Left hindlimb (tissue), 1 donor: ENCODE measurements around the gene GTPBP6.
"Not testable (repeated sequence)": the region's sequence is repeated elsewhere in the genome, so short reads cannot be mapped to it uniquely, and the experiment has no call there.

ENCODE experiments used
- DNase-seq: peaks from one replicate; pipeline ENCODE4 v3.0.0-alpha.2; 2018

The GTPBP6 gene

GRCh38 chrX:334331-334891 lies 15.8 kb upstream of the GTPBP6 start:
- DNase-seq, result no peak

GRCh38 chrX:333611-334311 lies 15.2 kb upstream of the GTPBP6 start:
- DNase-seq, result no peak

- no peak for DNase-seq
Measured at GRCh38 chrX:332916-333610, 14.5 kb upstream of the GTPBP6 start.

GRCh38 chrX:332496-332860 lies 13.9 kb upstream of the GTPBP6 start:
- no peak for DNase-seq

GRCh38 chrX:331825-332495 lies 13.4 kb upstream of the GTPBP6 start:
- DNase-seq, result no peak

GRCh38 chrX:331151-331824 lies 12.7 kb upstream of the GTPBP6 start:
- no peak for DNase-seq

DNA sequence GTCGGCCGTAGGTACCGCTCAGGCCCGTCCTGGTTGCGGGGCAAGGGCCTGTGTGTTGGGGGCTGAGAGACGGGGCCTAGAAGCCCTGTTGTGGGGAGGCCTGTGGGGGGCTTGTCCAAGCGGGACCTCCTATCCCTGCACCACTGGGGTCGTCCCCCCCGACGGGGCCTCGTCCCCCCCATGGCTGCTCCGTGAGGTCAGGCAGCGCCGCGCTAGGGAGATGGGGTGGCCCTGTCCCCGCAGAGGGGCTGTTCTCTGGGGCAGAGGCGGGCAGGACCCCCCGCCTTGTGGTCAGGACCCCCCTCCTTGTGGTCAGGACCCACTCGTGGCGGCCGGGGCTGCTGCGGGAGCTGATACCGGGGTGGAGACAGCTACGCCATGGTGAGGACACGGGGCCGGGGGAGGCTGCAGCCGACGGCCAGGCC lies 12.1 kb upstream of the GTPBP6 start:
- no peak for DNase-seq

DNA sequence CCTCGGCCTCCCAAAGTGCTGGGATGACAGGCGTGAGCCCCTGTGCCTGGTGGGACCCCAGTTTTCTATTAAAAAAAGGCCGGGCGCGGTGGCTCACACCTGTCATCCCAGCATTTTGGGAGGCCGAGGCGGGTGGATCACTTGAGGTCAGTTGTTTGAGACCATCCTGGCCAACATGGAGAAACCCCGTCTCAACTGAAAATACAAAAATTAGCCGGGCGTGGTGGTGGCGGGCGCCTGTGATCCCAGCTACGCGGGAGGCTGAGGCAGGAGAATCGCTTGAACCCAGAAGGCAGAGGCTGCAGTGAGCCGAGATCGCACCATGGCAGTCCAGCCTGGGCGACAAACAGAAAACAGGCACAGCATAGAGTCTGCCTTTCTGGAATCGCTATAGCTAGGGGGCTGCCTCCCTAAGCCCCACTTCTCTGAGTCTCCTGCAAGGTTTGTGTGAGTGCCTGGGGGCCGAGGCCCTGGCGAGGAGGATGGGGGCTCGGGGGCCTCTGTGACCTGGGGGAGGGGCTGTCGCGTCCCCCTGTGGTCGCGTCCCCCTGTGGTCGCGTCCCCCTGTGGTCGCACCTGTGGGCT lies 11.6 kb upstream of the GTPBP6 start:
- DNase-seq, result not testable (repeated sequence)

DNA sequence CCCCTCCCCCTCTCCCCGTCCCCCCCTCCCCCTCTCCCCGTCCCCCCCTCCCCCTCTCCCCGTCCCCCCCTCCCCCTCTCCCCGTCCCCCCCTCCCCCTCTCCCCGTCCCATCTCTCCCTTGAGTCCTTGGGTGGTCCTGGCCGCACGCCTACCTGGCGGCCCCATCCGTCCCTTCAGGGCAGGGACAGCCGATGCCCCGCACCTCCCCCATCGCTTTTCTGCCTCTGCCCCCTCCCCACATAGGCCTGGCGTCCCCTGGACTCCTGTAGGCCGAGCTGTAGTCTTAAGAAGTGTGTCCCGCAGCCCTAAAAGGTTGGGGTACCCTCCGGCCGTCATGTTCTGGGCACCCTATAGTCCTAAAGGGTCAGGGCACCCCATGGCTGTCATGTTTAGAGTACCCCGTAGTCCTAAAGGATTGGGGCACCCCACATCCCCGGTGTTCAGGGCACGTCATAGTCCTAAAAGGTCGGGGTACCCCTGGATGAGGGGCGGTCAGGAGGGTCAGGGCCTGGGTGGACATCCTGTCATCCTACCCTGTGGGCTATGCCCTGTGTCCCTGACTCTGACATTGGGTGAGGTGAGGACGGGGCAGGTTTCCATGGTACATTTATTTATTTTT lies 10.8 kb upstream of the GTPBP6 start:
- no peak for DNase-seq

DNA sequence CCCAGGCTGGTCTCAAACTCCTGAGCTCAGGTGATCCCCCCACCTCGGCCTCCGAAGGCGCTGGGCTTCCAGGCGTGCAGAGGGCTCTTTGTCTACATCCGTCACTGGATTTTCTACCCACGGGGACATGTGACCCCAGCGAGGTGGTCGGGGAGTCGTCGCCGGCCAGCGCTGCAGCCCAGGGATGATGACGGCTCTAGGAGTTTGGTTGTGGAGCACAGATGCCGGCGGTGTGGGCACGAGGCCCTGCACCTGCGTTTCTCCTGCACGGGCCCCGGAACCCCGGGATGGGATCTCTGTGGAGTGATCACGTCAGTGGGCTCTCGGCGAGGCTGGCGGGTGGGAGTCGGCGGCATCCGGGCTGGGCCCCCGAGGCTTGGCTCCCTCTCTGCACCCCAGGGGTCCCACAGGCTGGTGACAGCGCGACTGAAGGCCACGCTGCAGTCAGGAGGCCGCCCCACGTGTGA lies 9.1 kb upstream of the GTPBP6 start:
- DNase-seq, result no peak

- not testable (repeated sequence) for DNase-seq
Measured at GRCh38 chrX:324664-325063, 6.1 kb upstream of the GTPBP6 start.

DNA sequence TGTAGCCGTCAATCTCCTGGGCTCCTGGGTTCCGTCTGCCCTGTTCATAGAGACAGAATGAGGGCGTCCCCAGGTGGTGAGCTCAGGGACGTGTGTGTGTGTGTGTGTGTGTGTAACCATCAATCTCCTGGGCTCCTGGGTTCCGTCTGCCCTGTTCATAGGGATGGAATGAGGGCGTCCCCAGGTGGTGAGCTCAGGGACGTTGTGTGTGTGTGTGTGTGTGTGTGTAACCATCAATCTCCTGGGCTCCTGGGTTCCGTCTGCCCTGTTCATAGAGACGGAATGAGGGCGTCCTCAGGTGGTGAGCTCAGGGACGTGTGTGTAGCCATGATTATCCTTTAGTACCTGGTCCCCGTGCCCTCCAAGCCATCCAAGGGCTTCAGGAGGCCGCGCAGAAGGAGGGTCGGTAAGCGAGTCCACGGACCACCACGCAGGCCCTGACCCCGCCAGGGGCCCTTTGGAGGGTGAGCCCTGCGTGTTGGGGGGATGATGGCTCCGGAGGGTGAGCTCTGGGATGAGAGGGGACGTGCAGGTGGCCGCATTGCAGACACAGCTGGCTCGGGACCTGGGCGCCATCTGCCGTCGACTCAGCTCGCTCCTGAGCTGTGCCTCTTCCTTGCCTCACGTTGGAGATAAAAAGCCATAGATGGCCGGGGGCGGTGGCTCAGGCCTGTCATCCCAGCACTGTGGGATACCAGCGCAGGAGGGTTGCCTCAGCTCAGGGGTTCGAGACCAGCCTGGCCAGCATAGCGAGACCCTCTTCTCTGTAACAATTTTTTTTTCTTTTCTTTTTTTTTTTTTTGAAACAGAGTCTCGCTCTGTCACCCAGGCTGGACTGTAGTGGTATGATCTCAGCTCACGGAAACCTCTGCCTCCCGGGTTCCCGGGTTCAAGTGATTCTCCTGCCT lies 5.4 kb upstream of the GTPBP6 start:
- no peak for DNase-seq

GRCh38 chrX:320126-320783 lies 1.7 kb upstream of the GTPBP6 start:
- no peak for DNase-seq

DNA sequence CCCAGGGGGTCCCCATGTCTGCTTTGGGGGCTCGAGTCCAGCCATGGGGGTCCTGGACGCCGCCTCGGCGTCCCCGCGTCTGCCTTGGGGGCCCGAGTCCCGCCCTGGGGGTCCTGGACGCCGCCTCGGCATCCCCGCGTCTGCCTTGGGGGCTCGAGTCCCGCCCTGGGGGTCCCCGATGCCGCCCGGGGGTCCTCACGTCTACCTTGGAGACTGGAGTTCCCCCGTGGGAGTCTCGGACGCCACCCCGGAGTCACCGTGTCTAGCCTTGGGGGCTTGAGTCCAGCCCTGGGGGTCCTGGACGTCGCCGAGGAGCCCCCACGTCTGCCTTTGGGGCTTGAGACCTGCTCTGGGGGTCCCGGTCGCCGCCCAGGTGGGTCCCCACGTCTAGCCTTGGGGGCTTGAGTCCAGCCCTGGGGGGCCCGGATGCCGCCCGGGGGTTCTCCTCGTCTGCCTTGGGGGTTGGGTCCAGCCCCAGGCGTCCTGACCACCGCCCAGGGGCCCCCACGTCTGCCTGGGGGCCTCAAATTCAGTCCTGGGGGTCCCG lies 1.1 kb upstream of the GTPBP6 start:
- DNase-seq, result no peak

- DNase-seq, result peak; percentile 97
Measured at GRCh38 chrX:318068-318738, 393 bp downstream of the GTPBP6 start.

DNA sequence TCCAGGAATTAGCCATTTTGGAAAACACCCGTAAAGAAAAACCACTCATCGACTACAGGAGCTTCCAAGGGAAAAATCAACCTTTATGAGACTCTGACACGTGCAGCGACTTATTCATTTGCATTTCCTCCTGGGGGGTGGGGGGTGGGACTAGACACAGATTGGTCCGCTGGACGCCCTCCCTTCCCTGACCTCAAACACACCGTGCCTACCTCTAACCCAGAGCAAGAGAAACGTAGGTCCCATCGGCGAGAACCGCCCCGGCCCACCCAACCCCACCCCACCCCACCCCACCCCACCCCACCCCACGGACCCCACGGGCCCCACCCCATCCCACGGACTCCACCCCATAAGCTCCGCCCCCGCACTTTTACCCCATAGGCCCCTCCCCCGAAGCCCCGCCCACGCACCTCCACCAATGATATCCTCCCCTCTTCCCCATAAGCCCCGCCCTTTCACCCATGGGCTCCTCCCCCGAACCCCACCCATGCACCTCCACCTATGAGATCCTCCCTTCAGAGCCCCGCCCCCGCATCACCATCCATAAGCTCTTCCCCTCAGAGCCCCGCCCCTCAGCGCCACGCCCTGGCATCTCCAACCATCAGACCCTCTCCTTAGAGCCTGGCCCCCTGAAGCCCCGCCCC lies 1.1 kb downstream of the GTPBP6 start:
- no peak for DNase-seq

GRCh38 chrX:316351-317325 lies 2.0 kb downstream of the GTPBP6 start:
- no peak for DNase-seq
